Dendritic cell treated with granulocyte-macrophage colony-stimulating factor and Interleukin-4, amounts not matched to agents 40 ng/mL and 50 ng/mL, for 4 days (primary cell): Measurements from ENCODE around the gene TIPIN.
"Not testable (repeated sequence)": the region's sequence is repeated elsewhere in the genome, so short reads cannot be mapped to it uniquely, and the experiment has no call there.

Experiments
- H3K27ac Mint-ChIP-seq: one replicate; pipeline ENCODE4 v1.8.0; 2022; ENCODE audit warnings: mild to moderate bottlenecking, mixed read lengths
- H3K27me3 Mint-ChIP-seq: one replicate; pipeline ENCODE4 v1.8.0; 2022; ENCODE audit warnings: mild to moderate bottlenecking, mixed read lengths
- H3K36me3 Mint-ChIP-seq: one replicate; pipeline ENCODE4 v1.8.0; 2022; ENCODE audit warnings: low read depth, mixed read lengths
- H3K4me1 Mint-ChIP-seq: one replicate; pipeline ENCODE4 v1.8.0; 2022; ENCODE audit warnings: low read depth, mixed read lengths
- H3K4me3 Mint-ChIP-seq: one replicate; pipeline ENCODE4 v1.8.0; 2022; ENCODE audit warnings: mild to moderate bottlenecking, moderate library complexity, mixed read lengths
- H3K9me3 Mint-ChIP-seq: one replicate; pipeline ENCODE4 v1.8.0; 2022; ENCODE audit warnings: mixed read lengths
- intact Hi-C: fragments of 100-400 bp; cut with micrococcal nuclease; formaldehyde crosslinking; loops from one replicate; pipeline ENCODE4 v1.15.0; 2022

The TIPIN gene

DNA sequence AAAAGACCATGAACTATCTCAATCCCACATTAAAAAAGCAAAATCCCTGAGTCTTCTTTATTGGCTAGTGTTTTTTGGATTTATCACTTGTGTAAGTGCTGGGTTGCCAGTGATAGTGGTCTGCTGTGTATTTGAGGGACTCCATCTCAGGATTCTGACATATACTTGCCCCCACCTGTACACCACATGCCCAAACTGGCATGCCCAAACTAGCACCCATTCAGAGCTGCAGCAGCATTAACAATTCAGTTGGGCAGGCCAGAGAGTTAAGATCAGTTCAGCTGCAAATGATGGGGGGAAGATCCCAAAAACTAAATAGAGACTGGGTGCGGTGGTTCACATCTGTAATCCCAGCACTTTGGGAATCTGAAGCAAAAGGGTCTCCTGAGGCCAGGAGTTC, 6.3 kb upstream of the TIPIN start:
- no peak overlapping the region for H3K4me3 Mint-ChIP-seq
- H3K27ac Mint-ChIP-seq = peak overlapping the region; percentile 77
- no peaks in the 10 kb centered on the region for H3K36me3 Mint-ChIP-seq
- no peaks in the 10 kb centered on the region for H3K9me3 Mint-ChIP-seq
- intact Hi-C loops = no loop called here
- peaks cover 14% of the 10 kb centered on the region for H3K4me1 Mint-ChIP-seq
- H3K27me3 Mint-ChIP-seq = no peaks in the 10 kb centered on the region

DNA sequence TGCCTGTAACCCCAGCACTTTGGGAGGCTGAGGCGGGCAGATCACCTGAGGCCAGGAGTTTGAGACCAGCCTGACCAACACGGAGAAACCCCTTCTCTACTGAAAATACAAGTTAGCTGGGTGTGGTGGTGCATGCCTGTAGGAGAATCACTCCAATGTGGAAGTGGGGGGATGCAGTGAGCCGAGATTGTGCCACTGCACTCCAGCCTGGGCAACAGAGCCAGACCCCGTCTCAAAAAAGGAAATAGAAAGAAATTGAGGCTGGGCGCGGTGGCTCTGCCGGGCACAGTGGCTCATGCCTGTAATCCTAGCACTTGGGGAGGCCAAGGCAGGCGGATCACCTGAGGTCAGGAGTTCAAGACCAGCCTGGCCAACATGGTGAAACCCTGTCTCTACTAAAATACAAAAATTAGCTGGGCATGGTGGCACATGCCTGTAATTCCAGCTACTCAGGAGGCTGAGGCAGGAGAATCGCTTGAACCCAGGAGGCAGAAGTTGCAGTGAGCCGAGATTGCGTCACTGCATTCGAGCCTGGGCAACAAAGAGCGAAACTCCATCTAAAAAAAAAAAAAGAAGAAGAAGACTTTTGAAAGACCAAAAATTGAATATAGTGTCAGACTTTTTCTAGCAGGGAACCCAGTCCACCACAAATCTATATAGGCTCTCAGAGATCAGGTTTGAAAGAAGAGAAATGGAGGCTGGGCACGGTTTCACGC, 5.4 kb upstream of the TIPIN start:
- H3K4me3 Mint-ChIP-seq, H3K36me3 Mint-ChIP-seq, intact Hi-C loops, H3K27me3 Mint-ChIP-seq, H3K9me3 Mint-ChIP-seq: not testable (repeated sequence)
- H3K27ac Mint-ChIP-seq = peak overlapping the region; percentile 77
- peaks cover 20% of the 10 kb centered on the region for H3K4me1 Mint-ChIP-seq

DNA sequence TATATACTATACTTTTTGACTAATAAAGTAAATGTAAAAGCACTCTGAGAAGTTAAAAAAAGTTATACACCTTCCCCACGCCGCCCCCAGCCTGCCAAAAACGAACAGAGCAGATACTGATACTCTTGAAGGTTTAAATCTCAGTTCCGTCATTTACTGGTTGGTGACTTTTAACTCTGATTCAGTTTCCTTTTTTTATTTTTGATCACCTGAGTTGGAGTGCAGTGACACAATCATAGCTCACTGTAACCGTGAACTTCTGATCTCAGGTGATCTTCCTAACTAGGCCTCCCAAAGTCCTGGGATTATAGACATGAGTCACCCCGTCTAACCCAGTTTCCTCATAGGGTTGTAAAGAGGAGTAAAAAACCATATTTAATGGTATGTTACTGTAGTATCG, 3.3 kb upstream of the TIPIN start:
- H3K9me3 Mint-ChIP-seq = no peaks in the 10 kb centered on the region
- peaks cover 11% of the 10 kb centered on the region for H3K36me3 Mint-ChIP-seq
- no peak overlapping the region for H3K27ac Mint-ChIP-seq
- H3K4me1 Mint-ChIP-seq = peaks cover 32% of the 10 kb centered on the region
- no peaks in the 10 kb centered on the region for H3K27me3 Mint-ChIP-seq
- intact Hi-C loops = no loop called here
- no peak overlapping the region for H3K4me3 Mint-ChIP-seq

DNA sequence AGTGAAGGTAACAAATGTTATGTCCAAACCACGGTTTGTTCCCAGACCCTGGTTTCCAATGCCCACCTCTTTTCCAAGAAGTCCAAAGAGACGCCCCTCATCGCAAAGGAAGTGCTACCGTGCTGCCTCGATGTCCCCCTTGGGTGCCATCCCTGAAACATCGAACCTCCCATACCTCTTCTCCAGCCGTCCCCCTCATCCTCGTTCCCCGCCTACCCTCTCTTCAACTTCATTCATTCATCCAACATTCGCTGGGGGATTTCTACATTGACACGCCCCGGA, 467 bp downstream of the TIPIN start:
- Mint-ChIP-seq H3K36me3 (peaks cover 23% of the 10 kb centered on the region), H3K4me1 (peaks cover 25% of the 10 kb centered on the region), H3K9me3 (no peaks in the 10 kb centered on the region), H3K27me3 (no peaks in the 10 kb centered on the region), H3K4me3 (peak overlapping the region; percentile 93), H3K27ac (peak overlapping the region; percentile 92)
- intact Hi-C loops = loop anchor here (1.0 kb wide), 2 partner anchors 30 to 141 kb away; partner anchors contain the start of genes MAP2K1 and SNAPC5

- intact Hi-C loops, H3K4me1 Mint-ChIP-seq, H3K9me3 Mint-ChIP-seq, H3K4me3 Mint-ChIP-seq, H3K27me3 Mint-ChIP-seq, H3K27ac Mint-ChIP-seq: not testable (repeated sequence)
- H3K36me3 Mint-ChIP-seq = peaks cover 35% of the 10 kb centered on the region
Measured at GRCh38 chr15:66348530-66348929, 8.0 kb downstream of the TIPIN start.

- intact Hi-C loops = no loop called here
- H3K36me3 Mint-ChIP-seq = peaks cover 88% of the 10 kb centered on the region
- H3K9me3 Mint-ChIP-seq = no peaks in the 10 kb centered on the region
- H3K4me1 Mint-ChIP-seq = no peaks in the 10 kb centered on the region
- H3K4me3 Mint-ChIP-seq = no peak overlapping the region
- H3K27me3 Mint-ChIP-seq = no peaks in the 10 kb centered on the region
- no peak overlapping the region for H3K27ac Mint-ChIP-seq
Measured at GRCh38 chr15:66328771-66329170, 27.7 kb downstream of the TIPIN start.

DNA sequence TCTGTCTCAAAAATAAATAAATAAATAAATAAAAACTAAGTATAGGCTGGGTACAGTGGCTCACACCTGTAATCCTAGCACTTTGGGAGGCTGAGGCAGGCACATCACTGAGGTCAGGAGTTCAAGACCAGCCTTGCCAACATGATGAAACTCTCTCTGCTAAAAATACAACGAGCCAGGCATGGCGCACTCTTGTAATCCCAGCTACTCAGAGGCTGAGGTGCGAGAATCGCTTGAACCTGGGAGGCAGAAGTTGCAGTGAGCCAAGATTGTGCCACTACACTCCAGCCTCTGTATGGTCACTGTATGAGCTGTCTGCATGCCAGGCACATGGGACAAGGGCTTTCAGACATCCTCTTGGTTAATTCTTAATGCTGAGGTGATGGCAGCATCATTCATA, 28.7 kb downstream of the TIPIN start:
- Mint-ChIP-seq H3K27ac (no peak overlapping the region), H3K4me3 (no peak overlapping the region), H3K27me3 (no peaks in the 10 kb centered on the region), H3K9me3 (no peaks in the 10 kb centered on the region), H3K36me3 (peaks cover 88% of the 10 kb centered on the region), H3K4me1 (no peaks in the 10 kb centered on the region)
- intact Hi-C loops = no loop called here

GRCh38 chr15:66326051-66326450, 30.4 kb downstream of the TIPIN start:
- Mint-ChIP-seq H3K36me3 (peaks cover 86% of the 10 kb centered on the region), H3K27ac (no peak overlapping the region), H3K27me3 (no peaks in the 10 kb centered on the region)

GRCh38 chr15:66323312-66323928, 33.1 kb downstream of the TIPIN start:
- Mint-ChIP-seq H3K9me3 (no peaks in the 10 kb centered on the region), H3K27me3 (no peaks in the 10 kb centered on the region), H3K4me1 (no peaks in the 10 kb centered on the region), H3K4me3 (no peak overlapping the region), H3K27ac (no peak overlapping the region), H3K36me3 (peaks cover 89% of the 10 kb centered on the region)
- intact Hi-C loops = no loop called here

More at GRCh38 chr15:66326051-66326450, 30.4 kb downstream of the TIPIN start:
- no peak overlapping the region for H3K4me3 Mint-ChIP-seq
- no peaks in the 10 kb centered on the region for H3K9me3 Mint-ChIP-seq
- H3K4me1 Mint-ChIP-seq = no peaks in the 10 kb centered on the region
- intact Hi-C loops = no loop called here

GRCh38 chr15:66312144-66312543, 44.3 kb downstream of the TIPIN start:
- intact Hi-C loops = no loop called here
- Mint-ChIP-seq H3K27ac (no peak overlapping the region), H3K36me3 (peaks cover 80% of the 10 kb centered on the region), H3K27me3 (no peaks in the 10 kb centered on the region), H3K4me3 (no peak overlapping the region), H3K9me3 (no peaks in the 10 kb centered on the region), H3K4me1 (no peaks in the 10 kb centered on the region)

DNA sequence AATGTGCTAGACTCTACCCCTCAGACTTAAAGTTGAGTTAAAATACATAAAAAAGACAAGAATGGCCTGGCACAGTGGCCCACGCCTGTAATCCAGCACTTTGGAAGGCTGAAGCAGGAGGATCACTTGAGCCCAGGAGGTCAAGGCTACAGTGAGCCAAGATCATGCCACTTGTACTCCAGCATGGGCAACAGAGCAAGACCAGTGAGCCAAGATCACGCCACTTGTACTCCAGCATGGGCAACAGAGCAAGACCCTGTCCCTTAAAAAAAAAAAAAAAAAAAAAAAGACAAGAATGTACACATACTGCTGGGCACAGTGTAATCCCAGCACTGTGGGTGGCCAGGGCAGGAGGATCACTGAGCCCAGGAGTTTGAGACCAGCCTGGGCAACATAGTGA, 45.7 kb downstream of the TIPIN start:
- intact Hi-C loops = no loop called here
- H3K9me3 Mint-ChIP-seq = no peaks in the 10 kb centered on the region
- H3K27ac Mint-ChIP-seq = no peak overlapping the region
- peaks cover 66% of the 10 kb centered on the region for H3K36me3 Mint-ChIP-seq
- H3K27me3 Mint-ChIP-seq = no peaks in the 10 kb centered on the region
- no peak overlapping the region for H3K4me3 Mint-ChIP-seq
- H3K4me1 Mint-ChIP-seq = no peaks in the 10 kb centered on the region

DNA sequence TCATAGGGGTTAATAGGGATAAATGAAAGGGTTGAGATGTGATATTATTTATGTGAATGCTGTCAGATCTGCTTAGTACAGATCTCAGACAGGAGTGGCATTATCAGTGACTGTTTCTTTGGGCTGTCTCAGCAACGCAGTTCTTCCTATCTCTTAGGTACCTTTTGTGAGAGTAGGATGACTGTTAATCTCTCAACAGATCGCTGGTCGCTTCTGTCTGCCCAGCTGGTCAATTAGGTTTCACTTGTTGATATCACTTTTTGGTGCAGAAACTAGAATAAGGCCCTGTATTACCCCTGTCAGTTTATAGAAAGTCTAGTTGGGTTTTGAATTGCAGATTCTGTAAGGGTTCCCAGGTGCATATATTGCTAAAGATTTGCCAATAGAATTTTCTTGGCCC, 46.7 kb downstream of the TIPIN start:
- intact Hi-C loops = no loop called here

GRCh38 chr15:66308531-66308930, 48.0 kb downstream of the TIPIN start:
- Mint-ChIP-seq H3K4me1 (no peaks in the 10 kb centered on the region), H3K9me3 (no peaks in the 10 kb centered on the region), H3K4me3 (no peak overlapping the region), H3K36me3 (peaks cover 63% of the 10 kb centered on the region), H3K27me3 (no peaks in the 10 kb centered on the region), H3K27ac (no peak overlapping the region)
- intact Hi-C loops = no loop called here

More for the DNA sequence above, 46.7 kb downstream of the TIPIN start:
- Mint-ChIP-seq H3K4me1 (no peaks in the 10 kb centered on the region), H3K36me3 (peaks cover 58% of the 10 kb centered on the region), H3K4me3 (no peak overlapping the region), H3K9me3 (no peaks in the 10 kb centered on the region), H3K27me3 (no peaks in the 10 kb centered on the region), H3K27ac (no peak overlapping the region)

DNA sequence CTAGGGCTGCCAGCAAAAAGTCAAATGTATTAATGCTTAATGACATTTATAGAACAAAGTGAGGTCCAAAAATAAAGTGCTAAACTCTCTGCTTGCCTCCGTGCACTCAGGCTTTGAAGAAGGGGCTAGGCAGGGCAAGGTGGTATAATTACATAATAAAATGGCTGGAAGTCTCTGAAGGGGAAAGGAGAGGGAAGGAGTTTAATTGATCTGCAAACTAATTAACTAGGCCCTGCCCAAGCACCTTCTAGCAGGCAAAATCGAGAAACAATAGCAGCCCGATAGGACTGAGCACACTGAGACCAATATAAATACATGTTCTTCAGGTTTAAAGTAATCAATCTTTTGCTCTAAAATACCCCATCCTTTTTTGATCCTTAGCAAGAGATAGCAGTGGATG, 50.1 kb downstream of the TIPIN start:
- Mint-ChIP-seq H3K9me3 (no peaks in the 10 kb centered on the region), H3K36me3 (peaks cover 52% of the 10 kb centered on the region), H3K27ac (no peak overlapping the region), H3K4me1 (no peaks in the 10 kb centered on the region), H3K4me3 (no peak overlapping the region), H3K27me3 (no peaks in the 10 kb centered on the region)
- intact Hi-C loops = no loop called here

DNA sequence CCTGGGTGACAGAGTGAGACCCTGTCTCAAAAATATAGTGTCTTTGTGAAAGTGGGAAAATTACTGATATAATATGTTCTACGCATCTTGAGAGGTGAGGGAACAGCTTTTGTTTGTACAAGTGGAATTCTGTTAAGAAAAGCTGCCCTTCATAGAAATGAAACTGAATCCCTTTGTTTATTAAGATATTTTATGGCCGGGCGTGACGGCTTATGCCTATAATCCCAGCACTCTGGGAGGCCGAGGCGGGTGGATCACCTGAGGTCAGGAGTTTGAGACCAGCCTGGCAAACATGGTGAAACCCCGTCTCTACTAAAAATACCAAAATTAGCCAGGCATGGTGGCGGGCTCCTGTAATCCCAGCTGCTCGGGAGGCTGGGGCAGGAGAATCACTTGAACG, 52.1 kb downstream of the TIPIN start:
- H3K4me3 Mint-ChIP-seq, H3K4me1 Mint-ChIP-seq, H3K27me3 Mint-ChIP-seq, H3K9me3 Mint-ChIP-seq, H3K27ac Mint-ChIP-seq, intact Hi-C loops: not testable (repeated sequence)
- H3K36me3 Mint-ChIP-seq = peaks cover 50% of the 10 kb centered on the region
